Smooth muscle cell (in vitro differentiated cells): ENCODE measurements around the gene PLOD1. TPM values are rescaled to one million over a fixed set of nuclear protein-coding genes. Genes with fewer than 3 reads are reported as not detected.

ENCODE experiments used
- DNase-seq: peaks from one replicate; lab custom pipeline; 2025; ENCODE audit not compliant: unreplicated experiment; lab: John Stamatoyannopoulos, UW
- H2AFZ ChIP-seq: fragments of 200-600 bp; sonication (generic); 2 replicates; pipeline ENCODE4 v1.6.0; 2016; ENCODE audit warnings: antibody characterized with exemption, low read depth, mild to moderate bottlenecking
- H3F3A ChIP-seq: fragments of 200-600 bp; sonication (generic); 2 replicates; pipeline ENCODE4 v1.6.0; 2017; ENCODE audit warnings: antibody characterized with exemption, low read depth
- H3K27ac ChIP-seq: fragments of 200-600 bp; sonication (generic); 2 replicates; pipeline ENCODE4 v1.5.1; 2016; ENCODE audit warnings: low read depth, mild to moderate bottlenecking
- H3K27me3 ChIP-seq: fragments of 200-600 bp; sonication (generic); 2 replicates; pipeline ENCODE4 v1.6.1; 2016; ENCODE audit warnings: low read depth, mild to moderate bottlenecking
- H3K36me3 ChIP-seq: fragments of 200-600 bp; sonication (generic); 2 replicates; pipeline ENCODE4 v1.5.1; 2016; ENCODE audit warnings: low read depth
- H3K4me1 ChIP-seq: fragments of 200-600 bp; sonication (generic); 2 replicates; pipeline ENCODE4 v1.5.1; 2016; ENCODE audit warnings: low read depth
- H3K4me2 ChIP-seq: fragments of 200-600 bp; sonication (generic); 2 replicates; pipeline ENCODE4 v1.6.0; 2016; ENCODE audit warnings: mild to moderate bottlenecking
- H3K4me3 ChIP-seq: fragments of 200-600 bp; sonication (generic); 2 replicates; pipeline ENCODE4 v1.5.1; 2016; ENCODE audit warnings: mild to moderate bottlenecking
- H3K79me2 ChIP-seq: fragments of 200-600 bp; sonication (generic); 2 replicates; pipeline ENCODE4 v1.6.0; 2016; ENCODE audit warnings: low read depth, mild to moderate bottlenecking
- H3K9ac ChIP-seq: fragments of 200-600 bp; sonication (generic); 2 replicates; pipeline ENCODE4 v1.6.0; 2016; ENCODE audit warnings: low read depth
- H3K9me3 ChIP-seq: fragments of 200-600 bp; sonication (generic); replicated peaks from 2 replicates; pipeline ENCODE4 v1.5.1; 2016; ENCODE audit warnings: low read depth
- H4K20me1 ChIP-seq: fragments of 200-600 bp; sonication (generic); 2 replicates; pipeline ENCODE4 v1.6.0; 2016; ENCODE audit warnings: low read depth
- WGBS: methylation state at CpG from one replicate; pipeline ENCODE4 v1.1.7; 2016; ENCODE audit warnings: low lambda C conversion rate; 5-methylcytosine and 5-hydroxymethylcytosine counted together
- polyA plus RNA-seq: library from polyadenylated mRNA; unstranded; fragments of >200 nt; fragmentation: Nextera tagmentation; extraction: Ambion mirVana; gene quantifications from 2 replicates; pipeline ENCODE4 v1.2.1, GENCODE V29; 2016
- small RNA-seq: library from RNA; depleted of rRNA; stranded (forward); fragments of <200 nt; gene quantifications from one replicate; pipeline ENCODE3, GENCODE V24; 2014
- total RNA-seq: library from RNA; depleted of rRNA; stranded (reverse); fragments of >200 nt; gene quantifications from 2 replicates; pipeline ENCODE4 v1.2.3, GENCODE V29; 2014
- TF ChIP-seq, protein P1 (sequence below): fragments of 200-600 bp; sonication (generic); IDR thresholded peaks from 2 replicates; pipeline ENCODE4 v1.5.1; 2017; ENCODE audit warnings: borderline replicate concordance, mild to moderate bottlenecking, antibody characterized with exemption; ENCODE audit not compliant: insufficient read depth, poor library complexity, severe bottlenecking

The PLOD1 gene
- total and polyA plus RNA-seq, 2 experiments from 2014 or later: 292 to 559 TPM

DNA sequence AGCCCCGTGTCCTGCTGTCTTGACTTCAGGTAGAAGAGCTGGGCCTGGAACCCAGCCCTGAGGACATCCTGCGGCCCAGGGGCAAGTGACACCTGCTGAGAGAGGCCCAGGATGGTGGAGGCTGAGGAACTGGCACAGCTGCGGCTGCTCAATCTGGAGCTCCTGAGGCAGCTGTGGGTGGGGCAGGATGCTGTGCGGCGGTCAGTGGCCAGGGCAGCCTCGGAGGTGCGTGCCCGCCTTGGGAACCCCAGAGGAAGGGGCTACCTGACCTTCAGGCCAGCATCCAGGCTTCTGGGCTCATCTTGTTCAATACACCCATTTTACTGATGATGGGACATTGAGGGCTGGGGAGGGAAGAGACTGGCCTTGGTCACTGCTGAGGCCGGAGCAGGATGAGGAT, 87.1 kb downstream of the PLOD1 start:
- TF ChIP-seq, protein P1, sequence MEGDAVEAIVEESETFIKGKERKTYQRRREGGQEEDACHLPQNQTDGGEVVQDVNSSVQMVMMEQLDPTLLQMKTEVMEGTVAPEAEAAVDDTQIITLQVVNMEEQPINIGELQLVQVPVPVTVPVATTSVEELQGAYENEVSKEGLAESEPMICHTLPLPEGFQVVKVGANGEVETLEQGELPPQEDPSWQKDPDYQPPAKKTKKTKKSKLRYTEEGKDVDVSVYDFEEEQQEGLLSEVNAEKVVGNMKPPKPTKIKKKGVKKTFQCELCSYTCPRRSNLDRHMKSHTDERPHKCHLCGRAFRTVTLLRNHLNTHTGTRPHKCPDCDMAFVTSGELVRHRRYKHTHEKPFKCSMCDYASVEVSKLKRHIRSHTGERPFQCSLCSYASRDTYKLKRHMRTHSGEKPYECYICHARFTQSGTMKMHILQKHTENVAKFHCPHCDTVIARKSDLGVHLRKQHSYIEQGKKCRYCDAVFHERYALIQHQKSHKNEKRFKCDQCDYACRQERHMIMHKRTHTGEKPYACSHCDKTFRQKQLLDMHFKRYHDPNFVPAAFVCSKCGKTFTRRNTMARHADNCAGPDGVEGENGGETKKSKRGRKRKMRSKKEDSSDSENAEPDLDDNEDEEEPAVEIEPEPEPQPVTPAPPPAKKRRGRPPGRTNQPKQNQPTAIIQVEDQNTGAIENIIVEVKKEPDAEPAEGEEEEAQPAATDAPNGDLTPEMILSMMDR: no peak
- DNase-seq: no peak
- no peaks in the 10 kb centered on the region for H3F3A ChIP-seq
- no peaks in the 10 kb centered on the region for H3K27me3 ChIP-seq
- no peak overlapping the region for H2AFZ ChIP-seq
- WGBS: 96% methylated on average over 9 of the region's 9 CpGs
- H3K4me2 ChIP-seq: no peak overlapping the region
- H3K9me3 ChIP-seq: no peaks in the 10 kb centered on the region
- H3K36me3 ChIP-seq: no peaks in the 10 kb centered on the region
- no peaks in the 10 kb centered on the region for H3K4me1 ChIP-seq
- H3K27ac ChIP-seq: no peak overlapping the region
- H3K9ac ChIP-seq: no peak overlapping the region
- no peaks in the 10 kb centered on the region for H4K20me1 ChIP-seq
- peaks cover 30% of the 10 kb centered on the region for H3K79me2 ChIP-seq
- no peak overlapping the region for H3K4me3 ChIP-seq

DNA sequence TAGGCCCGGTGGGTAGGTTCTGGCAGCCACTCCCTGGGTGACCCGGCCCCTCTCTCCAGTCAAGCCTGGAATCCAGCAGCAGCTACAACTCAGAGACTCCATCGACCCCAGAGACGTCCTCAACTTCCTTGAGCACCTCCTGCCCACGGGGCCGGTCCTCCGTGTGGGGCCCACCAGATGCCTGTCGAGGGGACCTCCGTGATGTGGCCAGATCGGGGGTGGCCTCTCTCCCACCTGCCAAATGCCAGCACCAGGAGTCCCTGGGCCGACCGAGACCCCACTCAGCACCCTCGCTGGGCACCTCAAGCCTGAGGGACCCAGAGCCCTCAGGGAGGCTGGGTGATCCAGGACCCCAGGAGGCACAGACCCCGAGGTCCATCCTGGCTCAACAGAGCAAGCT, 87.5 kb downstream of the PLOD1 start:
- Histone ChIP-seq H3K4me2 (no peak overlapping the region), H3K27me3 (no peaks in the 10 kb centered on the region), H3F3A (no peaks in the 10 kb centered on the region), H3K4me3 (no peak overlapping the region), H3K9ac (no peak overlapping the region), H3K27ac (no peak overlapping the region), H3K4me1 (no peaks in the 10 kb centered on the region), H2AFZ (no peak overlapping the region), H3K36me3 (no peaks in the 10 kb centered on the region), H3K79me2 (peaks cover 30% of the 10 kb centered on the region), H3K9me3 (no peaks in the 10 kb centered on the region), H4K20me1 (no peaks in the 10 kb centered on the region)
- TF ChIP-seq, protein P1: no peak
- WGBS: 94% methylated on average over 10 of the region's 14 CpGs
- DNase-seq: no peak

Small RNAs within 50 kb of the gene (small RNA-seq; reads per million reads assigned to genes)
- gene AL096840.1 (0.08 reads per million), gene RF00019 (not detected), gene RNU5E-4P (10.2 reads per million, percentile 78 among the genes with 10 or more reads in this experiment)

Other genes starting within 250 kb of the PLOD1 start
- 0.09 TPM in 1 of 2 replicates, not detected in the other for gene DRAXIN, start 243.0 kb upstream of the PLOD1 start, total RNA-seq
- 0.15 and 0.27 TPM in 2 replicates for gene DRAXIN, start 243.0 kb upstream of the PLOD1 start, polyA plus RNA-seq
- 30.9 and 32.0 TPM in 2 replicates for gene AGTRAP, start 198.6 kb upstream of the PLOD1 start, total RNA-seq
- 67.8 and 76.8 TPM in 2 replicates for gene AGTRAP, start 198.6 kb upstream of the PLOD1 start, polyA plus RNA-seq
- gene C1orf167, start 172.5 kb upstream of the PLOD1 start, total RNA-seq: not detected in 2 replicates
- gene C1orf167, start 172.5 kb upstream of the PLOD1 start, polyA plus RNA-seq: 0.70 TPM in 1 of 2 replicates, not detected in the other
- gene MTHFR, start 128.8 kb upstream of the PLOD1 start, total RNA-seq: 12.1 and 15.2 TPM in 2 replicates
- gene MTHFR, start 128.8 kb upstream of the PLOD1 start, polyA plus RNA-seq: 6.1 and 8.3 TPM in 2 replicates
- gene CLCN6, start 128.5 kb upstream of the PLOD1 start, total RNA-seq: 8.4 and 13.6 TPM in 2 replicates
- 9.9 and 14.8 TPM in 2 replicates for gene CLCN6, start 128.5 kb upstream of the PLOD1 start, polyA plus RNA-seq
- not detected in 2 replicates for gene NPPA, start 86.9 kb upstream of the PLOD1 start, total RNA-seq
- 0.48 and 1.4 TPM in 2 replicates for gene NPPA, start 86.9 kb upstream of the PLOD1 start, polyA plus RNA-seq
- 6.7 and 9.5 TPM in 2 replicates for gene NPPB, start 75.8 kb upstream of the PLOD1 start, total RNA-seq
- 9.6 and 12.2 TPM in 2 replicates for gene NPPB, start 75.8 kb upstream of the PLOD1 start, polyA plus RNA-seq
- gene KIAA2013, start 8.3 kb upstream of the PLOD1 start, total RNA-seq: 41.0 and 41.3 TPM in 2 replicates
- gene KIAA2013, start 8.3 kb upstream of the PLOD1 start, polyA plus RNA-seq: 70.9 and 71.6 TPM in 2 replicates
- 30.0 and 34.2 TPM in 2 replicates for gene MFN2, start 45.7 kb downstream of the PLOD1 start, total RNA-seq
- 39.7 and 42.8 TPM in 2 replicates for gene MFN2, start 45.7 kb downstream of the PLOD1 start, polyA plus RNA-seq
- 18.9 and 24.0 TPM in 2 replicates for gene MIIP, start 84.8 kb downstream of the PLOD1 start, total RNA-seq
- gene MIIP, start 84.8 kb downstream of the PLOD1 start, polyA plus RNA-seq: 63.3 and 66.5 TPM in 2 replicates
- gene TNFRSF8, start 128.6 kb downstream of the PLOD1 start, total RNA-seq: 0.22 and 0.54 TPM in 2 replicates
- gene TNFRSF8, start 128.6 kb downstream of the PLOD1 start, polyA plus RNA-seq: 1.3 TPM in 1 of 2 replicates, not detected in the other
- gene TNFRSF1B, start 232.3 kb downstream of the PLOD1 start, total RNA-seq: 6.9 and 9.0 TPM in 2 replicates
- gene TNFRSF1B, start 232.3 kb downstream of the PLOD1 start, polyA plus RNA-seq: 14.8 and 20.3 TPM in 2 replicates